Anterior cingulate cortex (tissue), 58 donors: ENCODE measurements around the gene TMEM203.

Experiments used
- DNase-seq, 58 donors: peaks; one replicate each; lab custom pipeline; 2025; lab: John Stamatoyannopoulos, UW

The TMEM203 gene

GRCh38 chr9:137170486-137171148, 34.8 kb downstream of the TMEM203 start:
- DNase-seq: no peak

- DNase-seq: no peak
Measured at GRCh38 chr9:137169896-137170358, 35.5 kb downstream of the TMEM203 start, which contains the start of gene LRRC26. TSS of gene LRRC26 (minus strand) at chr9:137170051. CDS start at chr9:137169943, 108 bp downstream.

GRCh38 chr9:137168904-137169856, 36.3 kb downstream of the TMEM203 start:
- peak in 32 of 58 donors; percentile 17 to 78 (median 48) for DNase-seq

GRCh38 chr9:137168573-137168903, 36.9 kb downstream of the TMEM203 start:
- peak in 17 of 58 donors; percentile 24 to 72 (median 46) for DNase-seq

- DNase-seq: peak in 6 of 58 donors; percentile 27 to 71 (median 42)
Measured at GRCh38 chr9:137167747-137168572, 37.5 kb downstream of the TMEM203 start.

- DNase-seq: peak in 17 of 58 donors; percentile 19 to 69 (median 37)
Measured at GRCh38 chr9:137167277-137167746, 38.1 kb downstream of the TMEM203 start.

GRCh38 chr9:137166380-137167229, 38.8 kb downstream of the TMEM203 start:
- peak in 14 of 58 donors; percentile 20 to 57 (median 36) for DNase-seq

GRCh38 chr9:137165250-137165836, 40.1 kb downstream of the TMEM203 start:
- DNase-seq: no peak

- no peak for DNase-seq
Measured at GRCh38 chr9:137164370-137165249, 40.8 kb downstream of the TMEM203 start.

GRCh38 chr9:137163805-137164204, 41.6 kb downstream of the TMEM203 start:
- no peak for DNase-seq

GRCh38 chr9:137163365-137163715, 42.1 kb downstream of the TMEM203 start:
- no peak for DNase-seq

GRCh38 chr9:137162505-137163364, 42.7 kb downstream of the TMEM203 start:
- DNase-seq: no peak

GRCh38 chr9:137161558-137162486, 43.6 kb downstream of the TMEM203 start:
- peak in 1 of 58 donors; percentile 54 for DNase-seq

- no peak for DNase-seq
Measured at GRCh38 chr9:137160716-137161557, 44.5 kb downstream of the TMEM203 start.

- no peak for DNase-seq
Measured at GRCh38 chr9:137160054-137160425, 45.4 kb downstream of the TMEM203 start.
